Measurements from ENCODE around the gene PHKB. TPM values are rescaled to one million over a fixed set of nuclear protein-coding genes. Genes with fewer than 3 reads are reported as not detected.
"Not testable (repeated sequence)": the region's sequence is repeated elsewhere in the genome, so short reads cannot be mapped to it uniquely, and the experiment has no call there.

PHKB gene
- total RNA-seq, 1 donor = 79.3 TPM

- no peak for TF ChIP-seq CTCF (IDR thresholded peaks at IDR 0.05; ENCODE audit: insufficient read depth, low read length)
- H3K4me3 ChIP-seq (ENCODE audit: low read depth, low read length) = no peak overlapping the region
- DNase-seq (ENCODE audit: low read depth) = no peak
These were observed 62.3 kb downstream of the PHKB start for GRCh38 chr16:47523342-47524006.

GRCh38 chr16:47524007-47524405, 62.9 kb downstream of the PHKB start:
- no peak for DNase-seq (ENCODE audit: low read depth)
- no peak overlapping the region for H3K4me3 ChIP-seq (ENCODE audit: low read depth, low read length)
- no peak for TF ChIP-seq CTCF (IDR thresholded peaks at IDR 0.05; ENCODE audit: insufficient read depth, low read length)

GRCh38 chr16:47528431-47528830, 67.3 kb downstream of the PHKB start:
- TF ChIP-seq CTCF (IDR thresholded peaks at IDR 0.05; ENCODE audit: insufficient read depth, low read length) = no peak
- no peak overlapping the region for H3K4me3 ChIP-seq (ENCODE audit: low read depth, low read length)
- DNase-seq (ENCODE audit: low read depth) = peak; percentile 20

- TF ChIP-seq CTCF (IDR thresholded peaks at IDR 0.05; ENCODE audit: insufficient read depth, low read length) = no peak
- no peak for DNase-seq (ENCODE audit: low read depth)
- H3K4me3 ChIP-seq (ENCODE audit: low read depth, low read length) = no peak overlapping the region
These were observed 72.7 kb downstream of the PHKB start for GRCh38 chr16:47533744-47534292.

- DNase-seq (ENCODE audit: low read depth) = no peak
- no peak for TF ChIP-seq CTCF (IDR thresholded peaks at IDR 0.05; ENCODE audit: insufficient read depth, low read length)
- H3K4me3 ChIP-seq (ENCODE audit: low read depth, low read length) = no peak overlapping the region
These were observed 77.3 kb downstream of the PHKB start for GRCh38 chr16:47538472-47538871.

- not testable (repeated sequence) for DNase-seq (ENCODE audit: low read depth); H3K4me3 ChIP-seq (ENCODE audit: low read depth, low read length)
These were observed 78.9 kb downstream of the PHKB start for GRCh38 chr16:47539707-47540670.

GRCh38 chr16:47541135-47541534, 80.0 kb downstream of the PHKB start:
- H3K4me3 ChIP-seq (ENCODE audit: low read depth, low read length); DNase-seq (ENCODE audit: low read depth): not testable (repeated sequence)

- H3K4me3 ChIP-seq (ENCODE audit: low read depth, low read length); DNase-seq (ENCODE audit: low read depth): not testable (repeated sequence)
These were observed 83.1 kb downstream of the PHKB start for GRCh38 chr16:47544255-47544654.

GRCh38 chr16:47551185-47551584, 90.1 kb downstream of the PHKB start:
- not testable (repeated sequence) for H3K4me3 ChIP-seq (ENCODE audit: low read depth, low read length); DNase-seq (ENCODE audit: low read depth)

GRCh38 chr16:47551767-47552166, 90.6 kb downstream of the PHKB start:
- DNase-seq (ENCODE audit: low read depth); H3K4me3 ChIP-seq (ENCODE audit: low read depth, low read length): not testable (repeated sequence)
